DMS153 (cell line): ENCODE data around the gene DOCK4.

Experiments used
- DNase-seq: peaks from one replicate; lab custom pipeline; 2025; lab: John Stamatoyannopoulos, UW

The DOCK4 gene

DNA sequence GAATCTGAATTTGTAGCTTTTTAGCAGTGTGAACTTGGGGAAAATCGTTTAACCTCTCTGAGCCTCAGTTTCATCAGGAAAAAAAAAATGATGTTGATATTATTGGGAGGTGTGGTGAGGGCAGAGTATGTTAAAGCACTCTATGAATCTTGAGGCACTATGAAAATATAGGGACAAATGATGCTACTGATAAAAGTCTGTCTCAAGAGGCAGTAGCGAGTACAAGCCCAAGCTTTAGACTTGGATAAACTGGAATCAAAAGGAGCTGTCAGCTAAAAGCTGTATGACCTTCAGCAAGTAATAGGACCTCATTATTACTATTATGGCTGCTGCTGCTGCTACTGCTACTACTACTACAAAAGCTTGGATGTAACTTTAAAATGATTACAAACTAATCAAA is 8.7 kb upstream of the DOCK4 start:
- DNase-seq: no peak

DNA sequence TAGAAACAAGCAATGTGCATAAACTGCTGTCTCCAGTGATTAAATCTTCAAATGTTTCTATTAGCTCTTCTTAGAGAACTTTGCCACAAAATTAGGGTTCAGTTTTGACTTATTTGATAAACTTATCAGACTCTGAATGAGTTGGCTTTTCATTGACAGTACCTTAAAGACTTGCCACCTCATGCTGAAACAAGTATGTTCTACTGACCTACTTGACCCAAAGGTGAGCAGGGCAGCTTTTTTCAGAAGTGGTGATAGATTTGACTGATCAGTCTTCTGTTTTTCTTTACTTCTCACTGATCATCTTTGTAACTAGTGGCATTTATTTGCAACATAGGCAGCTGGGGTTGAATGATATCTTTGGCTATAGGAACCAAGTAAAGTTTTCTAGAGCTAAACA is 8.1 kb upstream of the DOCK4 start:
- no peak for DNase-seq

DNA sequence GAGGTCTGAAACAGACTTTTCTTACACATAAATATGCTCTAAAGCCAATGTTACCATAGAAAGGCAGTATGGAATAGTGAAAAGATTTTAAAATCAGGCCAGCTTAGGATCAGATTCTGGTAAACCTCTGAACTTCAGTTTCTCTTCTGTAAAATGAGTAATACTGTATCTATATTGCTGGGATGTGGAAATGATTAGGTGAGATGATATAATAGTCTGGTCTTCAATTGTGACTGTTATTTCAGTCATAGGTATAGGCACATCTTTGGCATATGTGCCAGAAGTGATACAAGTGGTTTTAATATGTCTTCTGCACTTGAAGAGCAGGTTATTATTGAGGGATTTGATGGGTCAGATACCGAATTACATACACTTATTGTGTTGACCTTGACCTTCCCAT is 7.5 kb upstream of the DOCK4 start:
- DNase-seq: no peak

DNA sequence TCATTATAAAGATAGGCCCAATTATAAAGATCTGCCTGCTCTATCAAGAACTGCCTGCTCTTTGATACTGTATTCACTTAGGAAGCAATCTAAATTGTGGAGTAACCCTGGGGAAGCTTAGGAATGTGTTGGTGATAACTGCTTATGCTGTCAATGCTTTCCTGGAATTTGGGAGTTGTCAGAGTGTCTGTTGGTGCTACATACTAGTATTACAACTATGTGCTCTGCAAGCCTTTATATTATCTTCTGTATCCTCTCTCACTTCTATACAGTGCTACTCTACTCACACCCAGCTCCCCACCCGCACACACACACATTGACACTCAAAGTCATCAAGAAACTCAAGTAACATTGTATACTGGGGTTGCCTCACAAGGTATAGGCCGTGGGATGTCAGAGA is 6.4 kb upstream of the DOCK4 start:
- no peak for DNase-seq

DNA sequence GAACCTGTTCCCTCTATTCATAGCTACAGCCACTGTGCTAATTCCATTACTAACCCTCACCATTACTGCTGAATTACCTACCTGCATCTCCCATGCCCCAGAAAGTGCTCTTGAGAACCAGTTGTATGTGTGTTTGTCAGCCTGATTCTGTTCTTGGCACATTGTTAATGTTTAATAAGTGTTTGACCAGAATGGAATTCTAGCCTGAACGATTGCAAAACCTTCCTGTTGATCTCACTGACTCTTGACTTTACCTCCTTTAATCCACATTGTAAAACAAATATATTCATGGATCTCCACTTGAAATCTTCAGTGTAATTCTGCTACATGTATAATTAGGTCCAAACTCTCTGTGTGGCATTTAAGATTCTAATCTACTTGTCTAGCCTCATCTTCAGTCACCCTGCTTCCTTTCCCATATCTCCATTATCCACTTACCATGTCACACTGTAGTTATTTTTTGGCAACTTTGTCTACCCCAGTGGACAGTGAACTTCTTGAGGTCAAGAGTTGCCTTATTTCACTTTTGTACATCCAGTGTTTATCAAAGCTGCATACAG is 5.2 kb upstream of the DOCK4 start:
- DNase-seq: no peak

DNA sequence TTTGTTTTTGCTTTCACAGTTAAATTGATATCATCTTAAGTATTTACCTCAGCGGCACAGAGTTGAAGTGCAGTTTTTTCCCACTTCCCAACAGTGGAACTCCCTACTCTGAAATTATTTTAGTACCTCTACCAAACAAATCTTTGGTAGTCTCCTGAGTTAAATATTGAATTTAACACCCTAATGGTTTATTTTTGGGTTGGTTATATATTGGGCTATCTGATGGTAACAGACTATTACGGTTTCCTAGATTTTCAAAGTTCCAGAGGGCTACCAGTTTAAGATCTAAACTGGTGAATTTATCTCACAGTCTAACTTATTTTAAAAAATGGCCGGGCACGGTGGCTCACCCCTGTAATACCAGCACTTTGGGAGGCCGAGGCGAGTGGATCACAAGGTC is 1.6 kb upstream of the DOCK4 start:
- DNase-seq: no peak

DNA sequence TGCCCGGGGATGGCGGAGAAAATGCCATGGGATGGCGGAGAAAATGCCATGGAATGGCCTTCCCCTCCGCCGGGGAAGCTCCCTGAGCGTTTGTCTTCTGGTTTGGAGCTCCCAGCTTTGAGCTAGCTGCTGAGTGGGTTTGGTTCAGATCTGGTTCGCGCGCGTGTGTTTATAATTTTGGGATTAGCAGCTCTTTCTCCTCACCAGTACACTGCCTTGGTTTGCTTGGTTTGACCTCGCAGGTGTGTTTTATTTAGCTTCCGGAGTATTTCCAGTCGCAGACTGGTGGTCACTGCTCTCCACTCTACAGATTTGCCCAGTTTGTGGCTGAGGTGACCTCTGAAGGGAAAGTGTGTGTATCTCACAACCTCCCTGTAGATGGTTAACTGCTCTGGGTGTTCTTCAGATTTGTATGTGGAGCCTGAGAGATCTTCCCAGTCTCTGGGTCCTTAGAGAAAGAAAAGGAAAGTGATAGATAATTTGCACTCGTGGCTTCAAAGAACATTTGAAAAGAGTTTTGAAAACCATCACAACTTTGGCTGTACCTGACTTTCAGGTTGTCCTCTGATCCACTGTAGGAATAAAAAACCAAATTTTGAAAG is 893 bp upstream of the DOCK4 start:
- DNase-seq: no peak

DNA sequence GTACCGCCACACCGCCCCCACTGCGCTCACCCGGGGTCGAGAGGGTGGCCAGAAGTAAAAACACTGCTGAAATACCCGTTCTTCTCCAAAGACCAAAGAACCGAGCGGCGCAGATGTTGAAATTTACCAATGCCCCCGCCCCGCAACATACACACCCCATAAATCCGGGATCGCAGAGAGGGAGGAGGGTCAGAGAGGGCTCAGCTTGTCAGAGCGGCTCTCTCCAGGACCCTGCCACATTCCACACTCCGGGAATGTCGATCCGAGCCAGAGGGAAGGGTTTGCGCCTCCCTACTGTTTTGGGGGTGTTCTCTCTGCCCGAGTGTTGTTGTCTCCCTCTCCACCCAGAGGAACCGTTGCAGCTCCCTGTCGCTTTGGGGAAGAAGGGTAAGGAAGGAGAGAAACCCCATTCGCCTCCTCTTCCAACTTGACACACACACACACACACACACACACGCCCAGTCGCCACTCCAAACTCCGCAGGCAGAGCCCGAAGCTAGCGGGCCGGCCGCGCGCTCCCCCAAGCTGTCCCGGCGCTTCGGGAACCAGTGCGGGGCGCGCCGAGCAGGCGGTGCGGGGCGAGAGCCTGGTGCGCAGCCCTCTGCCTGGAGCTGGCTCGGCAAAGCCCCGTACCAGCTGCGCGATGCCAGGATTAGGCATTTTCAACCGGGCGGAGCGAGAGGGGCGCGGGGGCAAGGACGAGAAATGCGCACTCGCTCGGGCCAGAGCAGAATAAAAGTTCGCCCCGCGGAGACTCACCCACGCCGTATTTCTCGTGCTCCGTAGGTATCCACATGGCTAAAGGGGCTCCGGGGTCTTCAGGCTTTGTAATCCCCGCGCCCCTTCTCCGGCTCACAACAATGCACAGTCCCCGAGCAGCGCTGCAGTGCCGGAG is 609 bp downstream of the DOCK4 start:
- DNase-seq: no peak

DNA sequence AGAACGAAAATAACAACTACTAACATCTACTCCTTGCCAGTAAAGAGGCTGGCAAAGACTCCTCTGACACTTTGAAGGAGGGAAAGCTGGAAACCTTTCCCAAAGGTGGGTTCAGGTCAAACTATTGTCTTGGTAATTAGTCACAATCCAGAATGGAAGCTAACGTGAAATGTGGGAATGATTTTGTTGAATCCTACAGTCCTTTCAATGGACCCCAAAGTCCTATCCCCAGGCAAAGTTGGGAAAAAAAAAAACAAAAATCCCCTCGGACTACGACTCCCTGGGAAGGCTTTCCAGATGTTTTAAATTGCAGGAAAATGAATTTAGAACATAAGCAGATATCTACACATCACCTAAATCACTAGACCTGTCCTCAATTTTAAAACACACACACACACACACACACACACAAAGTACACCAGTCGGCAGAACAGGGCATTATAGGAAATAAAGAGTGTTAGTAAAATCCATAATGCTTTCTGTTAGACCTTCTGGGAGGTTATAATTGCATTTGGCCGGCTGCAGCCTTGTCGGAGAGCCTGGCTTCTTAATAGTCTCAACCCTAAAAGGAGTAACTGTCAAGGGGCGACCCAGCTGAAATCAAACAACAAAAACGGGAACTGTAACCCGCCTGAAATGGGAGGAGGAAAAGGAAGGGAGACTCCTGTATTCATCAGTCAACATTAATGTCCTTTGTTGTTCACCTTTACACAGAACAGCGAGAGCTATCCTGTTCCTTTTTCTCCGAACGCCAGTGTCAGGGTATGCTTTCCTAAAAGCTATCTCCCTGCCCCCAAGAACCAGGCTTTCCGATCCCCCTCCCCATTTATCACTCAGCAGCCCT is 1.5 kb downstream of the DOCK4 start:
- DNase-seq: peak; percentile 11

DNA sequence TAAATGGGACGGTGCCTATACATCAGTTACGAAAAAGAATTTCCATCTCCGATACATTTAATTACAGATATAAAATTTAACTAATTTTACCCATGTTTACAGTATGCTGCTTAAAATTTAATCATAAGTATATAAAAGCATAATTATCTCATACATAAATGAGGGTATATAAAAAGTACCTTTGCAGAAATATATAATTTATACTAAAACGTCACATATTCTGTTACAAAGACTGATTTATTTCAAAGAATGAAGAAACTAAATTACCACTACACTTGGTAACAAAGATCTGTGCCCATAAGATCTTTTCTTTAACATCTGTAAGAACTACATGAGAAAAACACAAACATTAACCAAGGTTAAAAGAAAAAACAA is 2.8 kb downstream of the DOCK4 start:
- DNase-seq: no peak

DNA sequence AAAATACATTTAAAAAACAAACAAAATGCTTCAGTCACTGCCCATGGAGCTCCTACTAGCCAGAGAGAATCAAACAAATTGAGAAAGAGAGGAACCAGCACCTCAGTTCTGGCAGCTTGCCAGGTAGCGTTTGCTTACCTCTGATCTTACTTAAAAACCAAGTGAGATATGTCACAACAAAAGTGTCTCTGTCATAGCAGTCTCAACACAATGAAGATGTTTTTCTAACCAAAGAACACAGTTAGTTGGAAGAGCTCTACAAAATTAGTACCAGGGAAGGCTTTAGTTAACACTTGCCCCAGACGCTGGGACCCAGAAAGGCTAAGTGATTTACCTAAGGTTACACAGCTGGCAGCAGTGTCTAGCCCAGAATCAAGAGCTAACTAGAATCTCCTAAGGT is 3.4 kb downstream of the DOCK4 start:
- DNase-seq: no peak

DNA sequence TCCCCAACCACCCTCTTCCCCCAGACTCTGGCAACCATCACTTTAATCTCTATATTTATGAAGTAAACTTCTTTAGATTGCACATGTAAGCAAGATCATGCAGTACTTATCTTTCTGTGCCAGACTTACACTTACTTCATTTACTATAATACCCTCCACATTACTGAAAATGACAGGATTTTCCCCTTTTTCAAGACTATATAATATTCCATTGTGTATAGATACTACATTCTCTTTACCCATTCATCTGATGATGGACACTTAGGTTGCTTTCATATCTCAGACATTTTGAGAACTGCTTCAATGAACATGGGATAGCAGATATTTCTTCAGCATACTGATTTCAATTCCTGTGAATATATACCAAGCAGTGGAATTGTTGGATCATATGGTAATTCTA is 4.4 kb downstream of the DOCK4 start:
- DNase-seq: no peak

DNA sequence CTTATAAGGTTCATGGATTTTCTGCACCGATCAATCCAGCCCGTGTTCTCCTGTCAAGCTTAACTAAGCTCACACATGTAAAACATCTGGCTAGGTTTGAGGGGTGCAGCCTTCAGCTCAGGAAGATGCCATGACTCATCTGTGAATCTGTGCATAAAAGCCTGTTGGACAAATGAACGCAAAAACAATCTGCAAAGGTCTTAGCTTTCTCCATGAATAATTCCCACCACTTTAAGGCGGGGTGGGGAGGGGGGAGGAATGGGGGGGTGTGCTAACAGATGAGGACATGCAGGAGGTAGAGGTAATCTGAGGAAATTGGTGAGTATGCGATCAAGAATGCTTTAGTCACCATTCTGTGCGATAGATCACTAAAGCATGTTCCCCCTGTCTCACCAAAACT is 4.8 kb downstream of the DOCK4 start:
- DNase-seq: no peak

DNA sequence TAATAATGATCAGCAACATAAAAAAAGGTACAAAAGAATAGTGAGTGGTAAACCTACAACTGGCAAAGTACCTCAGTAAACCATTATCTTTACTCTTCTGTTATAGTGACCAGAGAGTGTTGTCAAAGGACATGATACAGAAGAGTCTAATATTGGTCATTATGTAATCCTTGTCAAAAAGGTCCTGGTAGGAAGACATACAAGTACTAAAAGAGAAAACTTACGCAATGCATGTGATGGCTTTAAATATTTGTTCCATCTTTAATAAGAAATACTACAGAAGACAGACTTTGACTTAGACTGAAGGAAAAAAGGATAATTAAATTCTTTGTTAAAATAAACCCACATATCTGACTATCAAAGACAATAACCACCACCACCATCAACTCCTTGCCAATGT is 6.5 kb downstream of the DOCK4 start:
- DNase-seq: no peak

DNA sequence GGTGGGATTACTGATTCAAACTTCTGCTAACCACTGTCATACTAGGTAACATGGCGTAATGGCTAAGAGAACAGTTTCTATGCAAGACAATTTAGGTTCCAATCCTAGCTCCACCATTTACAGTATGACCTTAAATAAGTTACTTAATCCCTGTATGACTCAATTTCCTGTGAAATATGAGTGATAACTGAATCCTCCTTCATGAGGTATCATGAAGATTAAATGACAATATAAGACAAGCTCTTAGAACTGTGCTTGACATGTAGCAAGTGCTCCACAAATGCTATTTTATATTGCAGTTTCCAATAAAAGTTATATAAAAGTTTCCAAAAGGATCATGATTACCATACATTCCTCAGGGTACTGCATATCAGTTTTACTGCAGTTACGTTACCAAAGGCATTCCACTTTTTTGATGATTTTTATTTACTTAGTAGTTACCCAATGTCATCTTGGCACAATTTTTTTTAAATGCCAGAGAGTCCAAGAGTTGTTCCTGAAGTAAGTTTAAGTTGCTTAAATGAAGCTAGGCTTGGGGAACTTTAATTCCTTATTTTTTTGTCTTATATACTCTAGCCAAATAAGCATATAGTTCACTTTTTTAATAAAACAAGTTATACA is 7.1 kb downstream of the DOCK4 start:
- no peak for DNase-seq

DNA sequence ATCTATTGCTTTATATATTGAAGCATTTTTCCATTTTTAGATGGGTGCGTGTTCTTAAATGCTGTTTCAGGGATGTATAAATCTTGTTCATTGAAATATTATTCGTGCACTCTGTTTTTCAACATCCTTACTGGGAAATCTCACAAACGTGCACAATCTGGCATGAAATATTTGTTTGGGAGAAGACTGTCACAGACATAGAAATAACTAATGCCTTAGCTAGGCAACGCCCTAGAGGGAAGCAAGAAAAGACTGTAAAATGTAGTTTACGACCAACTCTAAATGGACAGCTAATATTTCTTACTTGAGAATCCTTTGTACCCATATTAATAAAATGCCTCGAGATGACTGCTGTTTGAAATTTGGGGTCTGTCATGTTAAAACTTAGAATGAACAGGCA is 8.9 kb downstream of the DOCK4 start:
- DNase-seq: no peak

DNA sequence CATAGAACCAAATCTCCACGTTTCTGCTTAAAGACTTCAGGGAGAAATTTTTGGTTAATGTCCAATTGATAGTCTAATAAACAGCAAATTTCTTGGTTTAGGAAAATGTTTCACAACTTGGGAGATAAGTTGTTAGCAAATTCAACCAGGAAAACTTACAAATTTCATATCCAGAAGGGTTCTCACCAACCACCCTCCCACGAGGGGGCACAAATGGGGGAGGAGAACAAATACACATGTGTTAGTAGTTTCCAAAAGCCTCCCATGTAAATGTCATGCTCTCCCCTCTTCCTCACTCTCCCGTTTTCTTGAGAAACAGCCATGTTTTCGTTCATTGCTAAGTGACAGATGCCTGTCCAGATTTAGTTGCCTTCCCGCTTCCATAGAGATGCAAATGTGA is 10.5 kb downstream of the DOCK4 start:
- DNase-seq: no peak

DNA sequence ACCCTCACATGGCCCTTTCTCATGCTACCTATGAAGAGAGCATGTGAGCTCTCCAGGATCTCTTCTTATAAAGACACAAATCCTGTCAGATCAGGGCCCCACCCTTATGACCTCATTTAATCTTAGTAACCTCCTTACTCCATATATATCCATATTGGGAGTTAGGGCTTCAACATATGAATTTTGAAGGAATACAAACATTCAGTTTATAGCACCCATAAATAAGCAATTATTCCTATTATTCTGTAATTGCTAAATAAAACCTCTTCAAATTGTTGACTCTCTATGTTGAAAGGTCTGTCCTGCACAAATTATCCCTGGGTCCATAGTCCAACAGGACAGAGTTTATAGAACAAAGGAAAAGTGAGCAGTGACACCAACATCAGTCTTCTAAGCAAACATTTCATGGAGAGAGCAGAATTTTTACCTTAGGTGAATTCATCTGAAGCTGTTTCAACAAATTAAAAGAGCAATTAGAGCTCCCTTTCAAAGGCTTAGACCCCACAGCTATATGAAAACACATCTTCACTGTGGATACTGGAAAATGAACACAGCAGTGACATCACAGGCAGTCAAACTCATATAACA is 12.2 kb downstream of the DOCK4 start:
- no peak for DNase-seq

DNA sequence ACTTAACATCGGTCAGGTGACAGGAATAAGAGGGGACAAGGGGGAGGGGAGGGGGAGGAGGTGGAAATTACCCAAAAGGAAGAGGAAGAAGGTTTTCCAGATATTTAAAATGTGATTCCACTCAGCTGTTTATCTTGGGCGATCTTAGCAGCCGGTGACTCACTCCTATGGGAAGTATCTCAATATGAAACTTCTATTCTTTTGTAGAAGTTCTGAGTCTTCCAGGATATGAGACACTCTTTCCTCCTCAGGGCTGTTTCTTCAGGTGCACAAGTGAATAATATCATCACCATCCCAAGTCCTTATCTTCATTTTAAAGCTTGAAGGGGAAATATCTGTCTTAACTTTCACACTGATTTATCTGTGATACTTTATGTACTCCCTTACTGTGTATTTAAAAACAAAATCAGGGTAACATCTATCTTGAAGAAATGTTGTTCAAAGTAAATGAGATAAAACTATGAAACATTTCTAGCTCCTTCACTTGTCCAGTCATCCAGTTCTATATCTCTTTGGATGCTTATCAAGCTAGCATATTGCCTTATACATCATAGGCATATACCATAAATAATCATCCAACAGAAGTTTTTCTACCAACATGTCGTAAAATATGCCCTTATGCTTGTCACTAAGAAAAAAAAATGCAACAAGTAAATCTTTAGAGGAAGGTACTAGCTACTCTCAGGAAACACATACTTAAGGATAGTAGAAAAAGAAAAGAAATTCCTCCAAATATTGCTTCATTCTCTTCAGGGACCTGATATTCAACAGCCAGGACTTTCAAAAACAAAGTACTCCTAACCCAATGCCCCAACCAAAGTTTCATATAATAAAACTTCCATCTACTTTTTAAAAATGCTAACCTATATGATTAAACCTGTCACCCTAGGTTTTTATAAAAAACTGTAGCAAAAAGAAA is 13.7 kb downstream of the DOCK4 start:
- DNase-seq: no peak

DNA sequence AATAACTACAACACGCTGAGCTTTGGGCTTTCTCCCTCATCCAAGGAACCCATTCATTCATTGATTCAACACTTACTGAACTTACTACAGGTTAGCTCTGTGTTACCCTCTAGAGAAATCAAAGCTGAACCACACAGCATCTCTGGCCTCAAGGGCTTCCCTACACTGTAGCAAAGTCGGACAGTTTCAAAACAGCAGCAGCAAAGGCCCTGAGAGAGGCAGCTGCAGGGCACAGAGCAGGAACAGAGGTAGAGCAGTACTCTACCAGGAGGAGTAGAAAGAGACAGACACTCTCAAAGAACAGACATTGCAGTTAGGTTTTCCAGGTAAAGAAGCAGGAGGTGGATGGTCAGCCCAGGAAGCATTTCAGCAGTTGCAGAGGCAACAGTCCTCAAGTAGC is 16.1 kb downstream of the DOCK4 start:
- no peak for DNase-seq

DNA sequence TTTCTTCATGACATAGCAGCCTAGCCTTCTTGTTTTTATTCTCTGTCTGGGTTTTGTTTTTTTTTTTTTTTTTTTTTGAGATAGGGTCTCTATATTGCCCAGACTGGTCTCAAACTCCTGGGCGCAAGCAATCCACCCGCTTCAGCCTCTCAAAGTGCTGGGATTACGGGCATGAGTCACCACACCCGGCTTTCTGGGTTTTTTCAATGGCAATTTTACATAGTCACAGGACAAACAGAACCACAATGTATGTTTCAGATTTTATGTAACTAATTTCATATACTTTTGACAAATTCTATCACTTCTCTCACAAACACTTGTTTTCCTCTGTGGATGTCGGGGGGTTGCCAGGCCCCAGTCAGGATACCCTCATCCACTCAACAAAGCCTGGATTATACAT is 16.5 kb downstream of the DOCK4 start:
- DNase-seq: no peak
